Smooth muscle cell (in vitro differentiated cells): Measurements from ENCODE around the gene PHF20. TPM values are rescaled to one million over a fixed set of nuclear protein-coding genes. Genes with fewer than 3 reads are reported as not detected.

Source experiments
- DNase-seq: peaks from one replicate; lab custom pipeline; 2025; ENCODE audit not compliant: unreplicated experiment; lab: John Stamatoyannopoulos, UW
- H2AFZ ChIP-seq: fragments of 200-600 bp; sonication (generic); 2 replicates; pipeline ENCODE4 v1.6.0; 2016; ENCODE audit warnings: antibody characterized with exemption, low read depth, mild to moderate bottlenecking
- H3F3A ChIP-seq: fragments of 200-600 bp; sonication (generic); 2 replicates; pipeline ENCODE4 v1.6.0; 2017; ENCODE audit warnings: antibody characterized with exemption, low read depth
- H3K27ac ChIP-seq: fragments of 200-600 bp; sonication (generic); 2 replicates; pipeline ENCODE4 v1.5.1; 2016; ENCODE audit warnings: low read depth, mild to moderate bottlenecking
- H3K27me3 ChIP-seq: fragments of 200-600 bp; sonication (generic); 2 replicates; pipeline ENCODE4 v1.6.1; 2016; ENCODE audit warnings: low read depth, mild to moderate bottlenecking
- H3K36me3 ChIP-seq: fragments of 200-600 bp; sonication (generic); 2 replicates; pipeline ENCODE4 v1.5.1; 2016; ENCODE audit warnings: low read depth
- H3K4me1 ChIP-seq: fragments of 200-600 bp; sonication (generic); 2 replicates; pipeline ENCODE4 v1.5.1; 2016; ENCODE audit warnings: low read depth
- H3K4me2 ChIP-seq: fragments of 200-600 bp; sonication (generic); 2 replicates; pipeline ENCODE4 v1.6.0; 2016; ENCODE audit warnings: mild to moderate bottlenecking
- H3K4me3 ChIP-seq: fragments of 200-600 bp; sonication (generic); 2 replicates; pipeline ENCODE4 v1.5.1; 2016; ENCODE audit warnings: mild to moderate bottlenecking
- H3K79me2 ChIP-seq: fragments of 200-600 bp; sonication (generic); 2 replicates; pipeline ENCODE4 v1.6.0; 2016; ENCODE audit warnings: low read depth, mild to moderate bottlenecking
- H3K9ac ChIP-seq: fragments of 200-600 bp; sonication (generic); 2 replicates; pipeline ENCODE4 v1.6.0; 2016; ENCODE audit warnings: low read depth
- H3K9me3 ChIP-seq: fragments of 200-600 bp; sonication (generic); replicated peaks from 2 replicates; pipeline ENCODE4 v1.5.1; 2016; ENCODE audit warnings: low read depth
- H4K20me1 ChIP-seq: fragments of 200-600 bp; sonication (generic); 2 replicates; pipeline ENCODE4 v1.6.0; 2016; ENCODE audit warnings: low read depth
- CTCF ChIP-seq: fragments of 200-600 bp; sonication (generic); IDR thresholded peaks from 2 replicates; pipeline ENCODE4 v1.5.1; 2017; ENCODE audit warnings: borderline replicate concordance, mild to moderate bottlenecking, antibody characterized with exemption; ENCODE audit not compliant: insufficient read depth, poor library complexity, severe bottlenecking
- WGBS: methylation state at CpG from one replicate; pipeline ENCODE4 v1.1.7; 2016; ENCODE audit warnings: low lambda C conversion rate; 5-methylcytosine and 5-hydroxymethylcytosine counted together
- polyA plus RNA-seq: library from polyadenylated mRNA; unstranded; fragments of >200 nt; fragmentation: Nextera tagmentation; extraction: Ambion mirVana; gene quantifications from 2 replicates; pipeline ENCODE4 v1.2.1, GENCODE V29; 2016
- total RNA-seq: library from RNA; depleted of rRNA; stranded (reverse); fragments of >200 nt; gene quantifications from 2 replicates; pipeline ENCODE4 v1.2.3, GENCODE V29; 2014

PHF20 gene
- total and polyA plus RNA-seq, 2 experiments from 2014 or later = 23.3 to 27.4 TPM

GRCh38 chr20:35791821-35792220 lies 20.0 kb downstream of the PHF20 start:
- Histone ChIP-seq H2AFZ (no peak overlapping the region), H3K36me3 (no peaks in the 10 kb centered on the region), H3K4me2 (peak overlapping the region; percentile 2), H3K9me3 (no peaks in the 10 kb centered on the region), H3K27me3 (no peaks in the 10 kb centered on the region), H3K4me1 (no peaks in the 10 kb centered on the region), H4K20me1 (peaks cover 64% of the 10 kb centered on the region), H3F3A (no peaks in the 10 kb centered on the region), H3K4me3 (no peak overlapping the region), H3K79me2 (peaks cover 60% of the 10 kb centered on the region), H3K9ac (no peak overlapping the region), H3K27ac (peak overlapping the region; percentile 58)
- 42% methylated on average over 3 of the region's 3 CpGs for WGBS
- DNase-seq = no peak
- TF ChIP-seq CTCF = no peak

GRCh38 chr20:35792740-35793139 lies 20.9 kb downstream of the PHF20 start:
- WGBS = 82% methylated on average over 4 of the region's 4 CpGs
- H3K79me2 ChIP-seq = peaks cover 60% of the 10 kb centered on the region

DNA sequence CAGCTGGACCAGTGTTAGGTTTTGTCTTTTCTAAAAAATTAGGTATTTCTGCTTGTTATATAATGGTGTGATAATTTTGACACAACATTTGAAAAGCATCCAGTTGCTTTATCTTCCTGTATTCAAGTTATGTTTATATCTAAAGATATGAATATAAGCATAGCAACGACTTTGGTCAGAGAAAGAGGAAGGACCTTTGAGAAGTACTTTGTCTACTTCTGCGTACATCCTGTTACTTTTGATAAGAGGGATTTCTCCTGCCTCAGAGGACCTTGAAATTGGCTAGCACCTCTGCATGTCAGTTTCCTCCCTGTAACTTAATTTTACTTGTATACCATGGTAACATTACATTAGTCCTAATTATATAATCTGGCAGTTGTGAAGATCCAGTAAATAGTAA lies 24.8 kb downstream of the PHF20 start:
- H3F3A ChIP-seq = no peaks in the 10 kb centered on the region
- 94% methylated on average over 2 of the region's 2 CpGs for WGBS
- H3K27me3 ChIP-seq = no peaks in the 10 kb centered on the region
- no peak for DNase-seq
- no peaks in the 10 kb centered on the region for H3K9me3 ChIP-seq
- no peak overlapping the region for H3K4me3 ChIP-seq
- no peak overlapping the region for H3K9ac ChIP-seq
- no peak overlapping the region for H3K27ac ChIP-seq
- peaks cover 74% of the 10 kb centered on the region for H4K20me1 ChIP-seq
- H3K4me1 ChIP-seq = no peaks in the 10 kb centered on the region
- H3K4me2 ChIP-seq = no peak overlapping the region
- no peak overlapping the region for H2AFZ ChIP-seq
- peaks cover 66% of the 10 kb centered on the region for H3K79me2 ChIP-seq
- H3K36me3 ChIP-seq = no peaks in the 10 kb centered on the region
- TF ChIP-seq CTCF = no peak

More at GRCh38 chr20:35792740-35793139, 20.9 kb downstream of the PHF20 start:
- Histone ChIP-seq H3K27ac (peak overlapping the region; percentile 58), H3K27me3 (no peaks in the 10 kb centered on the region), H3K36me3 (no peaks in the 10 kb centered on the region), H3K9me3 (no peaks in the 10 kb centered on the region), H2AFZ (no peak overlapping the region), H3K9ac (no peak overlapping the region), H3K4me1 (no peaks in the 10 kb centered on the region), H3F3A (no peaks in the 10 kb centered on the region), H4K20me1 (peaks cover 66% of the 10 kb centered on the region), H3K4me3 (no peak overlapping the region), H3K4me2 (no peak overlapping the region)
- TF ChIP-seq CTCF = no peak
- DNase-seq = no peak

- Histone ChIP-seq H3K9ac (no peak overlapping the region), H2AFZ (no peak overlapping the region), H3K9me3 (no peaks in the 10 kb centered on the region), H3K79me2 (peaks cover 35% of the 10 kb centered on the region), H3K27ac (no peak overlapping the region), H4K20me1 (peaks cover 42% of the 10 kb centered on the region), H3K27me3 (no peaks in the 10 kb centered on the region), H3K4me3 (no peak overlapping the region), H3K4me1 (no peaks in the 10 kb centered on the region), H3K4me2 (no peak overlapping the region), H3K36me3 (no peaks in the 10 kb centered on the region), H3F3A (no peaks in the 10 kb centered on the region)
- no peak for DNase-seq
- TF ChIP-seq CTCF = no peak
- WGBS = 95% methylated on average over 1 of the region's 1 CpG
These were observed 30.1 kb downstream of the PHF20 start for GRCh38 chr20:35801865-35802264.
